ENCODE measurements around the gene ABCA10.
A peak's percentile ranks its signal among the peaks of the same experiment; 100 is the strongest.

The ABCA10 gene

DNA sequence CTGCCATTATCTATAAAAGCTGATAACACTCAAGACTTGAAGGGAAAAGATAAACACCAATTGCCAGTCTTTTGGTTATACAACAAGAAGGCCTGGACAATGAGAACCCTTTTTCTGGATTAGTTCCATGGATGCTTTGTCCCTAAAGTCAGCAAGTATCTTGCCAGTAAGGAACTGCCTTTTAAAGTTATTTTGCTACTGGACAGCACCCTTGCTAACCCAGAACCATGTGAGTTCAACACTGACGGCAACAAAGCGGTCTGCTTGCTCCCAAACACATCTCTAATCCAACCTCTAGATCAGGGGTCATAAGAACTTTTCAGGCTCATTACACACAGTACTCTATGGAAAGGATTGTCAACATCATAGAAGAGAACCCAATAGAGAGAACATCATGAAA lies 61.7 kb downstream of the ABCA10 start:
- DNase-seq = no peak

DNA sequence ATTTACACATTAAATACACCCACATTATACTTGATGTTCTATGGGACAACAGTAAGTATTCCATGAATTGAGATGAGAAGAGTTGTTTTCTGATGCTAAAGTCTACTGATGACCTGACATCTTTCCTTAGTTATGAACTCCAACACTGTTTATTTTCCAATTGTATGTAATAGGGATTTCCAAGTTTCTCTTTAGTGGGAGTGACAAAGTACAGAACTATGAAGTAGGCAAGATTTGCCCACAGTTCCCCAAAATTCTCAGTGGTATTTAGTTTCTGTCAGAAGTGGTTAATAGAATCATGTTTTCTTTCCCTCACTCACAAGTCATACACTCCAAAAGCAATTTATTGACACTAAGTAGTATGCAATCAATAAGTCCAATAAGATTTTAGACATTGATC lies 64.4 kb downstream of the ABCA10 start:
- DNase-seq = no peak

DNA sequence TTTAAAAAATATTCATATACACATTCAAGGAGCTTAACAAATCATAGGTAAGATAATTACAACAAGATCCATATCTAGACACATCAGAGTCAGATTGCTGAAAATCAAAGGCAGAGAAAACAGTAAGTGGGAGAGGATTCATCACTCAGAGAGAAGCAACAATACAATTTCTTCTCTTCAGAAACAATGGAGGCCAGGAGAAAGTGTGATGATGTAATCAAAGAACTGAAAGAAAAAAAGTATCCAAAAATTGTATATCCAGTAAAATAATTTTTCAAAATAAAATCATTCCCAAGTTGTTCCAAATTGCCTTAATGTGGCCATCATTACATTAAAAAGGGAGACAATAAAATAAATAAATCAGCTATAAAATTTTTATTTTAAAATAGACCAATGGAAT lies 69.2 kb downstream of the ABCA10 start:
- DNase-seq = no peak

DNA sequence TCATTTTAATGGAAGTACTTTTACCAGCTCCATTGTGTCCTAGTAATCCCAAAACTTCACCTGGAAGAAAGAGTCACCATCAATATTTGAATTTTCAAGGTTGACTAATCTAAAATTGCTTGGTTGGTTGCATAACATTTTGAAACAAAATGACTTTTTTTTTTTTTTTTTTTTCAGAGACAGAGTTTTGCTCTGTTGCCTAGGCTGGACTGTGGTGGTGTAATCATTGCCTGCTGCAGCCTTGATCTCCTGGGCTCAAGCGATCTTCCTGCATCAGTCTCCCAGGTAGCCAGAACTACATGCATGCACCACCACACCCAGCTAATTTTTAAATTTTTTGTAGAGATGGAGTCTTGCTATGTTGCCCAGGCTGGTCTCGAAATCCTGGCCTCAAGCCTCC lies 74.4 kb downstream of the ABCA10 start:
- DNase-seq = no peak

DNA sequence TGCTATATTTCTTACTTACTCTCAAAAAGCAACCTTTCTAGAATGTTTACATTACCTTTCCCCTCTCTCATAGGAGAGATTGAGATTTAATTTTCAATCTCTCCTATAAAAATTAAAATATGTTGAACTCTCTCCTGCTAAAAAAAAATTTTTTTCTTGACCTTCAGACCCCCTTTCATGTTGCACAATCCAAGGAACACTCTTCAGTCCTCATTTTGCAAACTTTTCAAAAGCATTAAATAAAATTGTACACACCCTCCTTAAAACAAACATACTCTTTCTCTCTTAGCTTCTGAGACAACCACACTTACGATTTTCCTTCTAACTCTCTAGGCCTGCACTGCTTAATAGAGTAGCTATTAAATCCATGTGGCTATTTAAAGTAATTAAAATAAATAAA lies 78.3 kb downstream of the ABCA10 start:
- DNase-seq = no peak

DNA sequence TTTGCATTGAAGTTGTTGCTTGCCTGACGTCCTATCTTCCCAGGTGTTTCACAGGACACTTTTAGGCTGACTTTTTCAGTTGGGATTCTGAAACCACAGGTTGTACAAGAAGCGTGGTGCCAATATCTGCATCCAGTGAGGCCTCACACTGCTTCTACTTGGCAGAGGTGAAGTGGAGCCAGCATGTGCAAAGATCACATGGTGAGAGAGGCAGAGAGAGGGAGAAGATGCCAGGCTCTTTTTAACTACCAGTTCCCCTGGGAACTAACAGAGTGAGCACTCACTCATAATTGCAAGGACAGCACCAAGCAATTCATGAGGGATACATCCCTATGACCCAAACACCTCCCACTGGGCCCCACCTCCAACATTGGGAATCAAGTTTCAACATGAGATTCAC lies 81.2 kb downstream of the ABCA10 start:
- DNase-seq = no peak

DNA sequence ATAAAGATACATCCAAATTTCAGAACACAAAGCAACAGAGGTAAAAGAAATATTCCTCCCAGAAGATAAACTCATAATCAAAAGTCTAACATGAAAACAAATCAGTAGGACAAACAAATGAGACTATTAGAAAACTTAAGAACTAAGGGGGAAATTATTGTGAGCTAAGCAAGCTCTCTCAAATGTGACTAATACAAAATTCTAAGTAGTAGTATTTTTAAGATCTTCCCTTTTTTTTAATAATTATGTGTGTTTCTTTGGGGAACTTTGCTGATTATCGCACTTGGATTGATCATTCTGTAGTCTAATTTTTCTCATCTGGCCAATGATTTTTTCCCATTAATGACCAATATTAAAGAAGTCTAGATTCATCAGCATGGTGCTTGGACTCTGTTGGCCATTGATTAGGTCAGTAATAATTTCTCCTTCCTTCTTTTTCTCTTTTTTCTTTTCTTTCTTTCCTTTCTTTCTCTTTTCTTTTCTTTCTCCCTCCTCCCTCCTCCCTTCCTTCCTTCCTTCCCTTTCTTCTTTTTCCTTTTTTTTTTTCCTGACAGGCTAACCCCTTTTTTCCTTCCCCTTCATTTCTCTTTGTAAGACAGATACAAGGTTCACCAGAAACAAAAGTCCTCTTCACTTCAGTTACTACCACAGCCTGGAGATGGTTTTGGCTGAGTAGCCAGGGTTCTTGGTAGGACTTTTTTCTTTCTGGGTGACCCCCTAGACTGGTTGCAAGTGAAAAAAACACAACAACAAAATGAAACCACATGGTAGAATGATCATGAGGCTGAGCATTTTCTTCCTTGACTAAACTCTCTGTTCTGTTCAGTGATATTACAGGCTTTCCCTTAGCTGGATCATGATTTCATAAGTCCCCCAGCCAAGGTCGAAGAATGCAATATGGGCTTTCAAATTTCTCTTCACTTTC lies 84.0 kb downstream of the ABCA10 start:
- no peak for DNase-seq

DNA sequence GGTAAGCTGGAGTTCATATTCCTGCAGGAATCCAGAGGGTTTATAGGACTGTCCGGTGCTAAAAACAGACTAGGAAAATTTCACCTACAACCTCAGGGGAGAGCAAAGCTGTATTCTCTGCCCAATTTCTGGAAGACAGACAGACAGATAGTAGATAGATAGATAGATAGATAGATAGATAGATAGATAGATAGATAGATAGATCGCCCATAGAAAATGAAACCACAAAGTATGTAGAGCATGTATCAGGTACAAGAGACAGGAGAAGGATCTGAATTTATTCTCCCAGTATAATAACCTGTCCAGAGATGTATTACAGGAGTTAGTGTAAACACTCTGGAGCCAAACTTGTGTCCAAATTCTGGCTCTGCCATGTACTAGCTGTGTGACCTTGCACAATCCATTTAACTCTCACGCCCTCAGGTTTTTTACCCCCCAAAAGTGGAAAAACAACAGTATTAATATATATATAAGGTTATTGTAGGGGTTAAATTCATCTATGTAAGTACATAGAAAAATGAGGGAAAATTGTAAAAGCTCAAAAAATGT lies 84.9 kb downstream of the ABCA10 start:
- DNase-seq = no peak

DNA sequence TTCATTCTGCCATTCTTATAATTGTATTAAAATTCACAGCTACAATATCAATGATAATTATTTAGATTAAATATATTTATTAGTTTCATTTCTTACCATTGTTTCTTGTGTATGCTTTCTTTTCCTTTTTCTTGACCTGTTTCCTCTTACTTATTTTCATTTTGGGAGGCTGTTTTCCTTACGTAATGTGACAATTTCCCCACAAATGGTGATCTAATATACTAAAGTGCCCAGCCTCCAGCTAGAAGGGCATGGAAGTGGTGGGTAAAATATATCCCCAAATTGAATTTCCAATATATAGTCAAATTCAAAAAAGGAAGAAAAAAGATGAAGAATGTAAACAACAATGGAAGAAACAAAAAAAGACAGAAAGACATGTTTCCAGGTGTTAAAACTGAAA lies 85.5 kb downstream of the ABCA10 start:
- DNase-seq = no peak

DNA sequence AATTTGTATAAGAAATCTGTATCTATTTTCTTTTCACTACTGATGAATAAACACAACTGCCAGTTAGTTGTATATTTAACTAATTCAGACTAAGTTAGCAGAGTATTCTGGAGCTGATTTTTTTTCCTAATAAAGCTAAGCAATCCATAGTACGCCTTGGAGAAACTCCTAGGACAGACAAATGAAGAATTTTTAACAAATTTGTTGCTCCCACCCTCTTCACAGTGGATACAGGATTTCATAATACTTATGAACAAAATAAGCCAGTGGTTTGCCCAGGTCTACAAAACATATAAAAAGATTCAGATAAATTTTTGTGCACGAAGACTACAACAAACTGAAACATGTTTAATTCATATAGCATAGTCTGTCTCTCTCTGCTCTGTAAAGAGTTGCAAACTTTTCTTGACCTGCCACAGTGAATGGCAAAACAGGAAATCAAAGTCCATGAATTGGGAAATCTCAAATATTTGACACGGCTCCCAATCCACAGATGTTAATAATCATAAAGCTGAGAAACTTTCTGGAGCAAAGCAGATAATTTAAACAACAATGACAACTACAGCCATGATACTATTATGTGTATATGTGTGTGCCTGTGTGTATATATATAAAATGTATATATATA lies 86.3 kb downstream of the ABCA10 start:
- DNase-seq = no peak

DNA sequence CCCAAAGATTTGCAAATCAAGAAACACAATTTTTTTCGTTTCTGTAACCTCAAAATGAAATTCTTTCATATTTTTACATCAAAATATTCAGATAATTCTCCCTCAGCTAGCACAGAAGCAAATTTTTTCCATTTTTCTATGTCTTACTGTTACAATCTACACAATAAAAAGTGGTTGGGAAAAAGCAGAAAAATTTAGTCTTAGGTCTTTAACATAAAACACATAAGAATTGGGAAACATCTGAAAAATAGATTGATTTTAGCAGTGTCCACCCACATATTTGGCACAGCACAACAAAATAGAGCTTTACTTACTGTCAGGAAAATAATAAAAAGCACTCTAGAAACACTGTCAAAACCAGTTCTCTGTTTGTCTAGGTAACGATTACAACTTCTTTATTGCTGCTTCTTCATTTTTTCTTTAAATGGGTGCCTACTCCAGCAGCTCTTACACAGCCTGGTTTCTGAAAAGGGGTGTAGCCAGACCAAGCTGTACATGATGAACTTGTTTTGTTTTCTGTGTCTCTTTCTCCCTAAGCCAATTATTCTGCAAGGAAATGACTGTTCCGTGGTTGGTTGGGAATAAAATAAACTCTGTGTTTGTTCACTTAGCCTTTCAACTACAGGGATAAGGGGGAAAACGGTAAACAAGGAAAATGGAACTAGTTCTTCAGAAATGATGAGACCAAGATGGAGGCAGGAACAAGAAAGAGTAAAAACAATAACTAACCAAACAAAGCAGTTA lies 87.0 kb downstream of the ABCA10 start, which contains the start of gene ABCA6:
TSS of gene ABCA6 (minus strand) at position 465 of the 744 bp plus-strand sequence. CDS start 1,192 bp downstream, outside the sequence.
- DNase-seq = peak in 3 of 14 donors; percentile 1 to 5 (median 2)

DNA sequence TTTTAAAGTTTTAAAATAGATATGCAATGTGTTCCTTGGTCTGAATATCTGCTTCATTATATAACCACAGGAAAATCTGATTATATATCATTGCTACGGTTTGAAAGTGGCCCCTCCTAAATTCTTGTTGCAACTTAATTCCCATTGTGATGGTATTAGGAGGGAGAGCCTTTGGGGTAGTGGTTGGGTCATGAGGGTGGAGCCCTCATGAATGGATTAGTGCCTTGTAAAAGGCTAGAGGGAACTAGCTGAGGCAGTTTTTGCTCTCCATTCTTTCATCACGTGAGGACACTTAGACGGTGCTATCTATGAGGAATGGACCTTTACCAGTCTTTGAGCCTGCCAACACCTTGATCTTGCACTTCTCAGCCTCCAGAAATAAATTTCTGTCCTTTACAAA lies 94.5 kb downstream of the ABCA10 start:
- DNase-seq = no peak

DNA sequence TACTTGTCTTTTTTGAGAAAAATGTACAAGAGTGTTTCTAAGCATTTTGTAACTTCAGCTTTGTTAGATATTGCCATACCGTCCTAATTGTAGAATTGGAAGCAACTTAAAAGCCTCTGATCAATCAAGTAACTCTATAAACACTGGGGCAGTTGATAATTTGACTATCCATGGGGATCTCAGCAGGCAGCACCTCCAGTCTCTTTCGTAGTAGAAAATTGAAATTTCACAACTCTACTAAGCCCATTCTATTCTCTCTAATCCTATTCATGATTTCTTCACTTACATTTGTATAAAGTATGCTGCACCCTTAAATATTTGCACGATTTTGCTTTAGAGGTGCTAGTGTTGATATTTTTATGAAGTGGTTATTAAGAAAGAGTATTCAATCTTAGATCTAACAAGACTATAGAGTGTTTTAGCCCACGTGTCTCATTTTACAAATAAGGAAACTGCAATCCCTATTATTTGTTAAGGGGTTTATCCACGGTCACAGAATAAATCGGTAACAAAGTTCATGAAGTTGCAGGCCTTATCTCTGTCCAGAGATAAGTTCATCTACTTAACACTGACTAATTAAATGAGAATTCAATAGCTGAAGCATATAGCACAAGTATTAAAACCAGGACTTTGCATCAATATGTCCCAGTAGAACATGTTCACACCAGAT lies 97.9 kb downstream of the ABCA10 start:
- DNase-seq = no peak

DNA sequence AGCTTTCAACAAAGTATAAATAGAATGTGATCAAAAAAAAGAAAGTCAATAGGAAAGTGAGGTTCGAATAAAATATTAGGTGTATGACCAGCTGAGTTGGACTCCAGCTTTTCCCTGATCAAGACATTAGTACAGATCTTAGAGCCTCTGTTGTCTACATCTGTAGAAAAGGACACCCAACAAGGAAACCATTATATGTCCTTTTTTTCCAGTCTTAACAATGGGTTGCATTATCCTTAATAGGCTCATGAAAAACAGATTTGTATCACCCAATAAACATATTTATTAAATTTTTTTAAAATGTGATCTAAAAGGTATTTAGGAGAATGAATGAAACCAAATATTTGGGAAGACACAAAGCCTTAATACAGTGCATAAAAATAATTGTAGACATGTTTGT lies 105.0 kb downstream of the ABCA10 start:
- no peak for DNase-seq

DNA sequence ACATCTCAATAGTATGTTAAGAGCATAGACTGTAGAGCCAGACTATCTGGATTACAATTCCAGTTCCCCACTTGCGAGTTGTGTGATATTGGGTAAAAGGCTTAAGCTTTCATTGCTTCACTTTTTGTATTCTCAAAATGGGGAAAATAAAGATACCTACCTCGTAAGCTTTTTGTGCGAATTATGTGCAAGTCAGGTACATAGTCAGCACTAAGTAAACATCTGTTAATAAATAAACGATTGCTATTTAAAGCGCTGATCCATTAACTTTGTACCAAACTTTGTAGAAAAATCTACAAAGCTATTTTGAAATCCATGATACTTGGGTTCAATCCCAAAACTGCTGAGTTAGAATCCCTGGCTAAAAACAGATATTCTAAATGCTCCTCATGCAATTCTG lies 106.6 kb downstream of the ABCA10 start:
- no peak for DNase-seq

DNA sequence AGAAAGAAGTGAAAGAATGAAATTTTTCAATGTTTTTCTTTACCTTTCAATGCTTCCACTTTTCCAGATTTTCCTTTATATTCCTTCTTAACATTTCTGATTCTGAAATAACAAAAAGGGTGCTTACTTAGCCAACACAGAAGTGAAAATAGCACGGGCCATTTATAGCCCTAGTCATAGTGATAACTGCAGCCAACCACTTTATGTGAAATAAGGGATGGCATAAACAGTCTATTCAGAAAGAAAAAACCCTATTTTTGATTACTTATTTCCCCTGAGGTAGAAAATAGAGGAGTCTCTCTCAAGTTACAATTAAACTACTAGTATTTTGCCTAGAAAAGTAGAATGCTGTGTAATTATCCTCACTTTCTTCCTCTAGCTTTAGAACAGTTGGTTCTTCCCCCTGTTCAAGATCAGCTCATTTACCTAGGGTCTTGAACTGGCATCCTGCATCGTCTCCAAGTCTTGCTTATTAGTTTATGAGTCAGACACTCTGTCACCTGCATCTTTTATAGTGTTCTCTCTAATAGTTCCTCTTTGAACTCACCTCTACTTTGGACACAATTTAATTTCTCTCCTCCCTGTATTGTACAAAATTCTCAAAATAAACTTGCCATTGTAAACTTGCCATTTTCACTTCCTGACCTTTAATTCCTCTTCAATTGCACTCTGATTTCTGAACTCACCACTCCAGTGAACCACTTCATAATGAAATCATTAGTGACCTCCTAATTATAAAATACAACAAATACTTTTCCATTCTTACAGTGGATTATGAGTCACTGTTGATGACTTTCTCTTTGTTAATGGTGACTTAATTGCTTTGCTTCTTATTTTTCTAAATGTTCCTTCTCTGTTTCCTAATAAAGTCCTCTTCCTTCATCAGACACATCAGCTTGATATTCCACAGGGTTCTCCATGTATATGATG lies 110.5 kb downstream of the ABCA10 start:
- no peak for DNase-seq

DNA sequence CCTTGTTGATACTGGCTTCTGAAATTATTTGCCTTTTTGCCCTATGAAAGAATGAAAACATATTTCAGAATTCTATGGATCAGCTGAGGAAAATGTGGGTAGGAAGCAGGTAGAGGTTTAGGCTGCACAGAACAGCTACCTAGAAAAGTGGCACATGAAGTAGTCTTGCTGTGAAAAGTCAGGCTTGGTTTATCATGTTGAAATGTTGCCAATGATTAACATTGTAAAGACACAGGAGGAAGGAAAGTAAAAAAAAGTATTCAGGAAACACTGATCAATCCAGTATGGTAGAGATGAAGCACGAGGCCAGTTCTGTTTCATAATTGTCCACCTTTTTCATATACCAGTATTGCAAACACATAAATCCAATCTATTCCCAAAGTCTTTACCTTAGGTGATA lies 116.8 kb downstream of the ABCA10 start:
- no peak for DNase-seq

DNA sequence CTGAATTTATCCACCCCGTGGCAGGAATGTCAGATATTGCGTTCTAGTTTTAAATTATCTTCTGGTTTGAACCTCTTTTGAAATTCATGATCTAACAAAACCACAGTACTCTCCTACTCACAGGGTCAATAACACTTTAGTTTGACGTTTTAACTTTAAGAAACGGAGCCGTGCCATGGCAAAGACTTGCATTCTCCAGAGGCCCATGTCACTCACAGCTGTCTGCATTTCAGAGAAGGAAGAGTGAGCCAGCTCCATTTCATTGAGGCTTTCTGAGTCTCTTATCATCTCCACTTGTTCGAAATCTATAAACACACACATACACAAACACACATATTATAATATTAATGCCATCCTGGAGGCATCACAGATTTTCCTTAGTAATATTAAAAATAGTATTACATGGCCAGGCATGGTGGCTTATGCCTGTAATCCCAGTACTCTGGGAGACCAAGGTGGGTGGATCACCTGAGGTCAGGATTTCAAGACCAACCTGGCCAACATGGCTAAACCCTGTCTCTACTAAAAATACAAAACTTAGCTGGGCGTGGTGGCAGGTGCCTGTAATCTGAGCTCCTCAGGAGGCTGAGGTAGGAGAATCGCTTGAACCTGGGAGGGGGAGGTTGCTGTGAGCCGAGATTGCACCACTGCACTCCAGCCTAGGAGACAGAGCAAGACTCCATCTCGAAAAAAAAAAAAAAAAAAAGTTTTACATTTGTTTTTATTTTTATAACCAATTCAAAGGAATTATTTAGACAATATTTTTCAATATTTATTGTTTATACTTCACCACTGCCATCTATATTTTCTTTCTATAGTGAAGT lies 122.5 kb downstream of the ABCA10 start:
- DNase-seq = no peak

DNA sequence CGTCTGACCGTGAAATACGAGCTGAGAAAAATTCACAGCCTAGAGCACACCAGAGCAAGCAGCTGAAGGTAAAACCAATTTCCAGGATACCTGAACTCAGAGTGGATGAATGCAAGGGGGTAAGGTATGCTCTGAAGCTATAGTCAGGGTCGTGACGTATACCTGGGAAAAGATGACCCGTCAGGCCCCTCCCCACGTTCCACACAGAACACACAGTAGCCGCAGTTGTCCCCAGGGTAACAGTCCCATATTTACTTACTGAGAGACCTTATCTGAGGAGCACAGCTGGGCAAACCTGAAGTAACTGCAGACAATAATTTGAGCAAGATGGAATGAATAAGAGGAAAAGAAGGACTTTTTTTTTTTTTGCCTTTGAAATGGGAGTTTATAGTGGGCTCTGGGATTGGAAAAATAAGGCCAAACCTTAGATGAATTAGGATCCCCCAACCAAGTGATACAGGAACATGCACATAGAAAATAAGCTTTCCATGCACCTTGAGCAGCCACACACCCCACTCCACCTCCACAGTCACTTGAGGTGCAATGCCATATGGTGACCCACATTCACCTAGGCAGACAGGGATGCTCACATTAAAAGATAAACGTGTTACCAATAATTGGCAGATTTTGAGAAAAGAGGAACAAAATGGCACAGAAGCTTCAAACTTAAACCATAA lies 124.9 kb downstream of the ABCA10 start:
- no peak for DNase-seq

DNA sequence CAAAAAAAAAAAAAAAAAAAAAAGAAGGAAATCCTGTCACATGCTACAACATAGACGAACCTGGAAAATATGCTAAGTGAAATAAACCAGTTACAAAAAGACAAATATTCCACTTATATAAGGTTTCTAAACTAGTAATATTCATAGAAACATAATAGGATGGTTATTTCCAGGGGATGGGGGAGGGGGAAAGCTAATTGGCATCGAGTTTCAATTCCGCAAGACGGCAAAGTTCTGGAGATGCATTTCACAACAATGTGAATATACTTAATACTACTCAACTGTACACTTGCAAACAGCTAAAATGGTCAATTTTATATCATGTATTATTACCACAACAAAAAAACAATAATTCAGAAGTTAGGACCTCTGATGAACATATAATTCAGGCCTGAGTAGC lies 130.0 kb downstream of the ABCA10 start:
- DNase-seq = no peak

Data from C1 segment of cervical spinal cord (tissue), 14 donors.